GM23338 (cell line): Measurements from ENCODE around the gene ELN.

Source experiments
- CREB1 ChIP-seq: fragments of 250-450 bp; sonication (Bioruptor Pico); IDR thresholded peaks from 2 replicates; pipeline ENCODE4 v1.5.0; 2020; ENCODE audit warnings: low read depth, mild to moderate bottlenecking, moderate library complexity
- CTCF ChIP-seq, 2 experiments: fragments of 200-600 bp in 1 of 2; sonication (generic) in 1 of 2; conservative IDR thresholded peaks; 2 replicates each; pipeline versions ENCODE4 v1.5.1 to v1.6.1; 2016 to 2017; ENCODE audit warnings: antibody characterized with exemption in 2 of 2, low read depth in 2 of 2, mild to moderate bottlenecking in 2 of 2, moderate library complexity in 1 of 2
- EZH2 ChIP-seq: fragments of 200-600 bp; sonication (generic); IDR thresholded peaks from one replicate; pipeline ENCODE4 v1.8.0; 2017; ENCODE audit warnings: antibody characterized with exemption, mild to moderate bottlenecking, low read depth; ENCODE audit not compliant: unreplicated experiment
- EZH2phosphoT487 ChIP-seq: fragments of 200-600 bp; sonication (generic); IDR thresholded peaks from one replicate; pipeline ENCODE4 v1.8.1; 2018; ENCODE audit warnings: antibody characterized with exemption; ENCODE audit not compliant: unreplicated experiment

- no peak for TF ChIP-seq CTCF (conservative IDR thresholded peaks at IDR 0.05; ENCODE audit: low read depth in 2 of 2)
- TF ChIP-seq EZH2 = no peak
- no peak for TF ChIP-seq CREB1 (CRISPR knock-in tag)
- TF ChIP-seq EZH2phosphoT487 = no peak
These were observed 44.4 kb upstream of the ELN start for GRCh38 chr7:73983437-73984164.
